Duodenal mucosa (tissue), 2 donors: ENCODE measurements around the gene CPA2.

ENCODE experiments used
- H3K27ac ChIP-seq: one replicate; pipeline ENCODE4 v1.7.0; 2013; ENCODE audit warnings: low read depth, low read length
- H3K27me3 ChIP-seq, 2 donors: one replicate each; pipeline ENCODE4 v1.7.0; 2013; ENCODE audit warnings: low read length in 2 of 2, control low read depth in 1 of 2; ENCODE audit not compliant: insufficient read depth in 2 of 2, control insufficient read depth in 1 of 2
- H3K36me3 ChIP-seq, 2 donors: one replicate each; pipeline ENCODE4 v1.7.0; 2013; ENCODE audit warnings: low read length in 2 of 2, control low read depth in 1 of 2; ENCODE audit not compliant: insufficient read depth in 2 of 2, control insufficient read depth in 1 of 2
- H3K4me1 ChIP-seq, 2 donors: one replicate each; pipeline ENCODE4 v1.7.0; 2013; ENCODE audit warnings: low read length in 2 of 2, control low read depth in 1 of 2; ENCODE audit not compliant: insufficient read depth in 2 of 2, control insufficient read depth in 1 of 2
- H3K4me3 ChIP-seq, 2 donors: one replicate each; pipeline ENCODE4 v1.7.0; 2013; ENCODE audit warnings: low read length in 2 of 2, low read depth in 1 of 2
- H3K9ac ChIP-seq, 2 donors: one replicate each; pipeline ENCODE4 v1.7.0; 2013; ENCODE audit warnings: low read length in 2 of 2, low read depth in 1 of 2
- H3K9me3 ChIP-seq, 2 donors: one replicate each; pipeline ENCODE4 v1.7.0; 2013; ENCODE audit warnings: low read length in 2 of 2, control low read depth in 1 of 2; ENCODE audit not compliant: control insufficient read depth in 1 of 2

Gene CPA2

GRCh38 chr7:130270947-130271800, 4.5 kb downstream of the CPA2 start:
- Histone ChIP-seq H3K4me1 (peaks cover 14 to 19% of the 10 kb centered on the region in 2 donors), H3K36me3 (no peaks in the 10 kb centered on the region), H3K27me3 (no peaks in the 10 kb centered on the region), H3K4me3 (no peak overlapping the region), H3K27ac (no peak overlapping the region), H3K9me3 (no peaks in the 10 kb centered on the region), H3K9ac (no peak overlapping the region)

GRCh38 chr7:130272381-130273080, 5.9 kb downstream of the CPA2 start:
- Histone ChIP-seq H3K27me3 (no peaks in the 10 kb centered on the region), H3K27ac (no peak overlapping the region), H3K9ac (no peak overlapping the region), H3K36me3 (no peaks in the 10 kb centered on the region), H3K9me3 (no peaks in the 10 kb centered on the region), H3K4me1 (peaks cover 4 to 7% of the 10 kb centered on the region in 2 donors), H3K4me3 (no peak overlapping the region)

- H3K36me3 ChIP-seq = no peaks in the 10 kb centered on the region
- H3K27me3 ChIP-seq = no peaks in the 10 kb centered on the region
- H3K4me1 ChIP-seq = peaks cover 0 to 1% of the 10 kb centered on the region in 2 donors
- H3K4me3 ChIP-seq = no peak overlapping the region
- H3K9me3 ChIP-seq = no peaks in the 10 kb centered on the region
- H3K27ac ChIP-seq = no peak overlapping the region
- no peak overlapping the region for H3K9ac ChIP-seq
Measured at GRCh38 chr7:130273081-130273932, 6.6 kb downstream of the CPA2 start.

- H3K4me1 ChIP-seq = no peaks in the 10 kb centered on the region
- no peak overlapping the region for H3K9ac ChIP-seq
- H3K27ac ChIP-seq = no peak overlapping the region
- H3K4me3 ChIP-seq = no peak overlapping the region
- H3K36me3 ChIP-seq = no peaks in the 10 kb centered on the region
- H3K27me3 ChIP-seq = no peaks in the 10 kb centered on the region
- H3K9me3 ChIP-seq = no peaks in the 10 kb centered on the region
Measured at GRCh38 chr7:130273933-130274255, 7.2 kb downstream of the CPA2 start.

GRCh38 chr7:130274296-130274695, 7.6 kb downstream of the CPA2 start:
- Histone ChIP-seq H3K36me3 (no peaks in the 10 kb centered on the region), H3K4me1 (no peaks in the 10 kb centered on the region), H3K9ac (no peak overlapping the region), H3K27me3 (no peaks in the 10 kb centered on the region), H3K9me3 (no peaks in the 10 kb centered on the region), H3K4me3 (no peak overlapping the region), H3K27ac (no peak overlapping the region)

GRCh38 chr7:130274983-130275591, 8.4 kb downstream of the CPA2 start:
- no peak overlapping the region for H3K9ac ChIP-seq
- H3K9me3 ChIP-seq = no peaks in the 10 kb centered on the region
- no peaks in the 10 kb centered on the region for H3K27me3 ChIP-seq
- H3K4me1 ChIP-seq = no peaks in the 10 kb centered on the region
- H3K27ac ChIP-seq = no peak overlapping the region
- H3K36me3 ChIP-seq = no peaks in the 10 kb centered on the region
- no peak overlapping the region for H3K4me3 ChIP-seq

GRCh38 chr7:130275826-130276297, 9.2 kb downstream of the CPA2 start:
- H3K9me3 ChIP-seq = no peaks in the 10 kb centered on the region
- H3K27ac ChIP-seq = no peak overlapping the region
- H3K4me1 ChIP-seq = no peaks in the 10 kb centered on the region
- H3K9ac ChIP-seq = no peak overlapping the region
- H3K4me3 ChIP-seq = no peak overlapping the region
- no peaks in the 10 kb centered on the region for H3K27me3 ChIP-seq
- H3K36me3 ChIP-seq = no peaks in the 10 kb centered on the region

- Histone ChIP-seq H3K27ac (no peak overlapping the region), H3K36me3 (no peaks in the 10 kb centered on the region), H3K4me3 (no peak overlapping the region), H3K4me1 (no peaks in the 10 kb centered on the region), H3K9me3 (no peaks in the 10 kb centered on the region), H3K9ac (no peak overlapping the region), H3K27me3 (no peaks in the 10 kb centered on the region)
Measured at GRCh38 chr7:130276796-130277762, 10.4 kb downstream of the CPA2 start.
